ENCODE measurements around the gene SUV39H1.

Gene SUV39H1

DNA sequence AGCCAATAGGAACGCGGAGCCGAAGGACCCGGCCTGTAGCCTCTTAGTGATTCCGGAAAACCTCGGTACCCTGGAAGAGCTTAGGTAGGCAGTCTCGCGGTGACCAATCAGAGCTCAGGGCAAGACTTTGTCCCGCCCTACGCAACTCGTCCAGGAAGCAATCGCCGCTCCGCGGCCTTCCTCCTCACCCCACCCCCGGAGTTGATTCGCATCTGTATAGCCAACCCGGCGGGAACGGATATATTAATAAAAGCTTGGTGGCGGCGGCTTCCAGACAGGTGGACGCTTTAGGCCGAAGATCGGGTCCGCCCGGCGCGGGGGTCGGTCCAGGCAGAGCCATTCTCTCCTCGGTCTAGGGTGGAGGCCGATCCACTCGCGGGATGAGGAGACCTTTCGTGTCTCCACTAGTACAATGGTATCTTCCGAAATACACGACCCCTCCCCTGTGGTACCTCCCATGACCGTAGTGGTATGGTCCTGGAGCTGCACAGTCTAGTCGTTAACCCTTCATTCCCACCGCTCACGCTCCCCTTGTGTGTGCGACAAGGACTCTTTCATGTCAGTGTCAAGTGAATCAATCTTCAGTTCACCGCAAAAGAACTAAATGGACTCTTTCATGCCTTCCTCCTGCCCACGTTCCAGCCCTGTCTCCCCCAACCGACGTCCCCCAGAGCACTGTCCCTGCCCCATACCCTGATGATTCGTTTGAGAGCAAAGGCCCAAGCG is 40.8 kb downstream of the SUV39H1 start:
- Histone ChIP-seq H3K4me3 (ENCODE audit: low read length) (peak overlapping the region; percentile 68), H3K4me1 (ENCODE audit: insufficient read depth, low read length) (peaks cover 7% of the 10 kb centered on the region), H3K36me3 (ENCODE audit: insufficient read depth, low read length) (no peaks in the 10 kb centered on the region), H3K27me3 (ENCODE audit: insufficient read depth, low read length) (no peaks in the 10 kb centered on the region), H3K9me3 (ENCODE audit: low read length) (no peaks in the 10 kb centered on the region), H2AFZ (ENCODE audit: low read depth, low read length) (peak overlapping the region; percentile 50)

GRCh38 chrX:48737940-48738339 is 41.4 kb downstream of the SUV39H1 start:
- Histone ChIP-seq H3K9me3 (ENCODE audit: low read length) (no peaks in the 10 kb centered on the region), H2AFZ (ENCODE audit: low read depth, low read length) (peak overlapping the region; percentile 50), H3K4me1 (ENCODE audit: insufficient read depth, low read length) (peaks cover 7% of the 10 kb centered on the region), H3K4me3 (ENCODE audit: low read length) (peak overlapping the region; percentile 68), H3K27me3 (ENCODE audit: insufficient read depth, low read length) (no peaks in the 10 kb centered on the region), H3K36me3 (ENCODE audit: insufficient read depth, low read length) (no peaks in the 10 kb centered on the region)

DNA sequence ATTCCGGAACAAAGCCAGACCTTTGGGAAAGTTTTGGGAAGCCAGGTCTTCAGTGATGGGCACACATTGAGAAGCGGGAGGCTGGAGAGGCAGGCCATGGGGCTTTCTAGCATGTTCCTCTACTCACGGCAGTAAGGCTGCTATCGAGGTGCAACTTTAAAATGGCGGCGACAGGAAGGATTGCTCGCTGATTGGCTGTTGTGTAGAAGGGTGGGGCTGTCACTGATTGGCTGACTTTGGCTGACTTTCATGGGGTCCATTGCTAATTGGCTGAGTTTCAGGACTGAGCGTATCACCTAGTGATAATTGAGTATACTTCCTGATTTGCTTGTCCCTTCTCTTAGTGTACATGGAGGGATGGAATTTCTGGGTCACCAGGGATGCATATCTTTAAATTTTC is 45.3 kb downstream of the SUV39H1 start:
- Histone ChIP-seq H3K36me3 (ENCODE audit: insufficient read depth, low read length) (no peaks in the 10 kb centered on the region), H3K4me3 (ENCODE audit: low read length) (no peak overlapping the region), H3K9me3 (ENCODE audit: low read length) (no peaks in the 10 kb centered on the region), H3K4me1 (ENCODE audit: insufficient read depth, low read length) (peaks cover 7% of the 10 kb centered on the region), H3K27me3 (ENCODE audit: insufficient read depth, low read length) (no peaks in the 10 kb centered on the region), H2AFZ (ENCODE audit: low read depth, low read length) (no peak overlapping the region)

DNA sequence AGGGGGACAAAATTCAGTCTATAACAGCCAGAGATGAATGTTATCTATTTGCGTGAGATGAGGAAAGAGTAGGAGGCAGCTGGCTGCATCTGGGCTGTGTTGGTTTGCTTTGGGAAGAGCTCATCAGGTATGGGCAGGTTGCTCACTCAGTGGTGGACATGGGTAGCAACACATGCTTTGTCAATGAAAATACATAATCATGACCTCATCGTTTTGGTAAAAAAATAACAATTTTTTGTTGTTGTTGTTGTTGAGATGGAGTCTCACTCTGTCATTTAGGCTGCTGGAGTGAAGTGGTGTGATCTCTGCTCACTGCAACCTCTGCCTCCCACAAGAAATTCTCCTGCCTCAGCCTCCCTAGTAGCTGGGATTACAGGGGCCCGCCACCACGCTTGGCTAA is 48.7 kb downstream of the SUV39H1 start:
- Histone ChIP-seq H3K9me3 (ENCODE audit: low read length) (no peaks in the 10 kb centered on the region), H3K4me1 (ENCODE audit: insufficient read depth, low read length) (no peaks in the 10 kb centered on the region), H3K36me3 (ENCODE audit: insufficient read depth, low read length) (no peaks in the 10 kb centered on the region), H3K4me3 (ENCODE audit: low read length) (no peak overlapping the region), H3K27me3 (ENCODE audit: insufficient read depth, low read length) (no peaks in the 10 kb centered on the region), H2AFZ (ENCODE audit: low read depth, low read length) (no peak overlapping the region)

GRCh38 chrX:48747415-48748016 is 51.0 kb downstream of the SUV39H1 start:
- H3K36me3 ChIP-seq (ENCODE audit: insufficient read depth, low read length) = no peaks in the 10 kb centered on the region
- H3K27me3 ChIP-seq (ENCODE audit: insufficient read depth, low read length) = no peaks in the 10 kb centered on the region
- H2AFZ ChIP-seq (ENCODE audit: low read depth, low read length) = no peak overlapping the region
- no peaks in the 10 kb centered on the region for H3K4me1 ChIP-seq (ENCODE audit: insufficient read depth, low read length)
- no peak overlapping the region for H3K4me3 ChIP-seq (ENCODE audit: low read length)
- H3K9me3 ChIP-seq (ENCODE audit: low read length) = no peaks in the 10 kb centered on the region

- Histone ChIP-seq H3K9me3 (ENCODE audit: low read length) (no peaks in the 10 kb centered on the region), H2AFZ (ENCODE audit: low read depth, low read length) (no peak overlapping the region), H3K4me1 (ENCODE audit: insufficient read depth, low read length) (no peaks in the 10 kb centered on the region), H3K36me3 (ENCODE audit: insufficient read depth, low read length) (no peaks in the 10 kb centered on the region), H3K27me3 (ENCODE audit: insufficient read depth, low read length) (no peaks in the 10 kb centered on the region), H3K4me3 (ENCODE audit: low read length) (no peak overlapping the region)
Observed at GRCh38 chrX:48749182-48749581, 52.6 kb downstream of the SUV39H1 start.

DNA sequence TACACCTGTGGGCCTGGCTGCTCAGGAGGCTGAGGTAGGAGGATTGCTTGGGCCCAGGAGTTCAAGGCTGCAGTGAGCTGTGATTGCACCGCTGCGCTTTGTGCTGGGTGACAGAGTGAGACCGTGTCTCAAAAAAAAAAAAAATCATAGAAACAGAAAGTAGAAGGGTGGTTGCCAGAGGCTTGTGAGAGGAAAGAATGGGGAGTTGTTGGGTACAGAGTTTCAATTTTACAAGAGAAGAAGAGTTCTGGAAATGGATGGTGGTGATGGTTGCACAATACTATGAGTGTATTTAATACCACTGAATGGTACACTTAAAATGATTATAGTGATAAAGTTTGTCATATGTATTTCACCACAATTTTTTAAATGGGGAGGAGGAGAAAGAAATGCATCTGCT is 54.8 kb downstream of the SUV39H1 start:
- Histone ChIP-seq H2AFZ (ENCODE audit: low read depth, low read length) (no peak overlapping the region), H3K4me1 (ENCODE audit: insufficient read depth, low read length) (no peaks in the 10 kb centered on the region), H3K27me3 (ENCODE audit: insufficient read depth, low read length) (no peaks in the 10 kb centered on the region), H3K4me3 (ENCODE audit: low read length) (no peak overlapping the region), H3K9me3 (ENCODE audit: low read length) (no peaks in the 10 kb centered on the region), H3K36me3 (ENCODE audit: insufficient read depth, low read length) (no peaks in the 10 kb centered on the region)

GRCh38 chrX:48752498-48752897 is 56.0 kb downstream of the SUV39H1 start:
- Histone ChIP-seq H3K9me3 (ENCODE audit: low read length) (no peaks in the 10 kb centered on the region), H2AFZ (ENCODE audit: low read depth, low read length) (no peak overlapping the region), H3K4me1 (ENCODE audit: insufficient read depth, low read length) (no peaks in the 10 kb centered on the region), H3K4me3 (ENCODE audit: low read length) (no peak overlapping the region), H3K36me3 (ENCODE audit: insufficient read depth, low read length) (no peaks in the 10 kb centered on the region), H3K27me3 (ENCODE audit: insufficient read depth, low read length) (no peaks in the 10 kb centered on the region)

- H2AFZ ChIP-seq (ENCODE audit: low read depth, low read length) = no peak overlapping the region
- H3K4me3 ChIP-seq (ENCODE audit: low read length) = no peak overlapping the region
- no peaks in the 10 kb centered on the region for H3K36me3 ChIP-seq (ENCODE audit: insufficient read depth, low read length)
- no peaks in the 10 kb centered on the region for H3K4me1 ChIP-seq (ENCODE audit: insufficient read depth, low read length)
- no peaks in the 10 kb centered on the region for H3K9me3 ChIP-seq (ENCODE audit: low read length)
- H3K27me3 ChIP-seq (ENCODE audit: insufficient read depth, low read length) = no peaks in the 10 kb centered on the region
Observed at GRCh38 chrX:48753708-48754228, 57.2 kb downstream of the SUV39H1 start.

- Histone ChIP-seq H3K9me3 (ENCODE audit: low read length) (no peaks in the 10 kb centered on the region), H3K4me1 (ENCODE audit: insufficient read depth, low read length) (no peaks in the 10 kb centered on the region), H2AFZ (ENCODE audit: low read depth, low read length) (no peak overlapping the region), H3K36me3 (ENCODE audit: insufficient read depth, low read length) (no peaks in the 10 kb centered on the region), H3K4me3 (ENCODE audit: low read length) (no peak overlapping the region), H3K27me3 (ENCODE audit: insufficient read depth, low read length) (peaks cover 2% of the 10 kb centered on the region)
Observed at GRCh38 chrX:48754238-48754637, 57.7 kb downstream of the SUV39H1 start.
